OCI-LY1 (cell line): Measurements from ENCODE around the gene ELMOD2.

ENCODE experiments used
- H2AFZ ChIP-seq: fragments of 200-600 bp; sonication (generic), shearing (Covaris generic); 2 replicates; pipeline ENCODE4 v1.6.0; 2014; ENCODE audit warnings: antibody characterized with exemption, mild to moderate bottlenecking, low read length
- H3F3A ChIP-seq: fragments of 200-600 bp; sonication (generic), shearing (Covaris generic); 2 replicates; pipeline ENCODE4 v1.6.0; 2014; ENCODE audit warnings: mild to moderate bottlenecking, antibody characterized with exemption, low read length, moderate library complexity; ENCODE audit not compliant: insufficient read depth
- H3K27ac ChIP-seq: fragments of 200-600 bp; sonication (generic); 2 replicates; pipeline ENCODE4 v1.5.1; 2014; ENCODE audit warnings: low read length, mixed run types, mild to moderate bottlenecking, low read depth; ENCODE audit not compliant: poor library complexity, severe bottlenecking
- H3K27me3 ChIP-seq: fragments of 200-600 bp; sonication (generic); 2 replicates; pipeline ENCODE4 v1.6.0; 2014; ENCODE audit warnings: antibody characterized with exemption, mild to moderate bottlenecking, low read length, moderate library complexity; ENCODE audit not compliant: insufficient read depth
- H3K36me3 ChIP-seq: fragments of 200-600 bp; sonication (generic); 2 replicates; pipeline ENCODE4 v1.6.1; 2014; ENCODE audit warnings: mild to moderate bottlenecking, antibody characterized with exemption, low read length, moderate library complexity, mixed read lengths; ENCODE audit not compliant: insufficient read depth
- H3K4me1 ChIP-seq: fragments of 200-600 bp; sonication (generic); 2 replicates; pipeline ENCODE4 v1.5.1; 2014; ENCODE audit warnings: mild to moderate bottlenecking, low read length, moderate library complexity; ENCODE audit not compliant: insufficient read depth, severe bottlenecking
- H3K4me2 ChIP-seq: fragments of 200-600 bp; sonication (generic), shearing (Covaris generic); 2 replicates; pipeline ENCODE4 v1.6.1; 2014; ENCODE audit warnings: low read length
- H3K4me3 ChIP-seq: fragments of 200-600 bp; sonication (generic); 2 replicates; pipeline ENCODE4 v1.5.1; 2014; ENCODE audit warnings: low read length, low read depth, mild to moderate bottlenecking, mixed read lengths; ENCODE audit not compliant: poor library complexity, severe bottlenecking
- H3K79me2 ChIP-seq: fragments of 200-600 bp; shearing (Covaris generic); 2 replicates; pipeline ENCODE4 v1.6.1; 2016; ENCODE audit warnings: mixed run types, low read length, mixed read lengths; ENCODE audit not compliant: insufficient read depth
- H3K9ac ChIP-seq: fragments of 200-600 bp; sonication (generic), shearing (Covaris generic); 2 replicates; pipeline ENCODE4 v1.6.1; 2014; ENCODE audit warnings: mild to moderate bottlenecking, low read length, mixed read lengths
- H3K9me2 ChIP-seq: fragments of 200-600 bp; sonication (generic), shearing (Covaris generic); 2 replicates; pipeline ENCODE4 v1.6.1; 2014; ENCODE audit warnings: low read depth, mild to moderate bottlenecking, low read length, mixed read lengths
- H3K9me3 ChIP-seq: fragments of 200-600 bp; shearing (Covaris generic); 2 replicates; pipeline ENCODE4 v1.6.1; 2014; ENCODE audit warnings: low read length, mixed read lengths
- H4K20me1 ChIP-seq: fragments of 200-600 bp; sonication (generic), shearing (Covaris generic); 2 replicates; pipeline ENCODE4 v1.6.0; 2016; ENCODE audit warnings: mild to moderate bottlenecking, low read length; ENCODE audit not compliant: insufficient read depth
- CTCF ChIP-seq: fragments of 200-600 bp; sonication (generic), shearing (Covaris generic); IDR thresholded peaks from 2 replicates; pipeline ENCODE4 v1.5.1; 2017; ENCODE audit warnings: mild to moderate bottlenecking, antibody characterized with exemption, low read length, moderate library complexity, mixed read lengths
- EZH2 ChIP-seq: fragments of 200-600 bp; sonication (generic), shearing (Covaris generic); IDR thresholded peaks from 2 replicates; pipeline ENCODE4 v1.8.0; 2017; ENCODE audit warnings: borderline replicate concordance, mixed run types, mild to moderate bottlenecking, antibody characterized with exemption, low read length, moderate library complexity, mixed read lengths

ELMOD2 gene

GRCh38 chr4:140579278-140579677 lies 55.3 kb downstream of the ELMOD2 start:
- H3K9ac ChIP-seq, result no peak overlapping the region
- no peaks in the 10 kb centered on the region for H3K27me3 ChIP-seq
- no peaks in the 10 kb centered on the region for H3K36me3 ChIP-seq
- TF ChIP-seq CTCF, result no peak
- TF ChIP-seq EZH2, result no peak
- no peak overlapping the region for H3K4me2 ChIP-seq
- H3K4me3 ChIP-seq, result no peak overlapping the region
- H3K4me1 ChIP-seq, result no peaks in the 10 kb centered on the region
- no peaks in the 10 kb centered on the region for H3K9me2 ChIP-seq
- H3K79me2 ChIP-seq, result no peaks in the 10 kb centered on the region
- H4K20me1 ChIP-seq, result no peaks in the 10 kb centered on the region
- H3F3A ChIP-seq, result no peaks in the 10 kb centered on the region
- H2AFZ ChIP-seq, result no peak overlapping the region
- H3K27ac ChIP-seq, result no peak overlapping the region
- no peaks in the 10 kb centered on the region for H3K9me3 ChIP-seq

GRCh38 chr4:140581078-140581477 lies 57.1 kb downstream of the ELMOD2 start:
- Histone ChIP-seq H3F3A (no peaks in the 10 kb centered on the region), H3K4me3 (no peak overlapping the region), H3K79me2 (no peaks in the 10 kb centered on the region), H3K27ac (no peak overlapping the region), H3K9ac (no peak overlapping the region), H3K36me3 (no peaks in the 10 kb centered on the region), H2AFZ (no peak overlapping the region), H3K4me1 (no peaks in the 10 kb centered on the region), H3K9me2 (no peaks in the 10 kb centered on the region), H4K20me1 (no peaks in the 10 kb centered on the region), H3K9me3 (no peaks in the 10 kb centered on the region), H3K4me2 (no peak overlapping the region), H3K27me3 (no peaks in the 10 kb centered on the region)
- TF ChIP-seq EZH2, result no peak
- no peak for TF ChIP-seq CTCF

- H3K9ac ChIP-seq, result no peak overlapping the region
These were observed 60.5 kb downstream of the ELMOD2 start for GRCh38 chr4:140584439-140584838.

GRCh38 chr4:140595065-140595464 lies 71.1 kb downstream of the ELMOD2 start:
- Histone ChIP-seq H3K4me3 (no peak overlapping the region), H3K9me2 (no peaks in the 10 kb centered on the region), H4K20me1 (no peaks in the 10 kb centered on the region), H3F3A (no peaks in the 10 kb centered on the region), H3K9ac (no peak overlapping the region), H3K27me3 (peaks cover 8% of the 10 kb centered on the region; the same call in 1 of the 2 replicates), H3K4me1 (no peaks in the 10 kb centered on the region), H2AFZ (no peak overlapping the region), H3K27ac (no peak overlapping the region), H3K36me3 (no peaks in the 10 kb centered on the region), H3K4me2 (no peak overlapping the region), H3K79me2 (no peaks in the 10 kb centered on the region), H3K9me3 (no peaks in the 10 kb centered on the region)
- TF ChIP-seq CTCF (peak; percentile 67), EZH2 (no peak)

More at GRCh38 chr4:140584439-140584838, 60.5 kb downstream of the ELMOD2 start:
- Histone ChIP-seq H3K9me2 (no peaks in the 10 kb centered on the region), H3K4me3 (no peak overlapping the region), H2AFZ (no peak overlapping the region), H3K4me1 (no peaks in the 10 kb centered on the region), H3K4me2 (no peak overlapping the region), H3K27me3 (no peaks in the 10 kb centered on the region), H3K9me3 (no peaks in the 10 kb centered on the region), H3K27ac (no peak overlapping the region), H3K79me2 (no peaks in the 10 kb centered on the region), H3F3A (no peaks in the 10 kb centered on the region), H3K36me3 (no peaks in the 10 kb centered on the region), H4K20me1 (no peaks in the 10 kb centered on the region)
- TF ChIP-seq EZH2, result no peak
